ENCODE results near the gene PXDC1. TPM values are rescaled to one million over a fixed set of nuclear protein-coding genes. Genes with fewer than 3 reads are reported as not detected.

Gene PXDC1
- total and polyA plus RNA-seq, 2 experiments from 2014 or later = 1.2 to 1.8 TPM

- TF ChIP-seq ZNF462 (CRISPR knock-in tag; IDR thresholded peaks at IDR 0.05) (no peak), STAT1 (IDR thresholded peaks at IDR 0.05; ENCODE audit: unreplicated experiment) (no peak), ZNF114 (CRISPR knock-in tag; IDR thresholded peaks at IDR 0.05) (no peak), JUNB (IDR thresholded peaks at IDR 0.05; ENCODE audit: unreplicated experiment) (no peak)
- TF ChIP-seq, protein P1, sequence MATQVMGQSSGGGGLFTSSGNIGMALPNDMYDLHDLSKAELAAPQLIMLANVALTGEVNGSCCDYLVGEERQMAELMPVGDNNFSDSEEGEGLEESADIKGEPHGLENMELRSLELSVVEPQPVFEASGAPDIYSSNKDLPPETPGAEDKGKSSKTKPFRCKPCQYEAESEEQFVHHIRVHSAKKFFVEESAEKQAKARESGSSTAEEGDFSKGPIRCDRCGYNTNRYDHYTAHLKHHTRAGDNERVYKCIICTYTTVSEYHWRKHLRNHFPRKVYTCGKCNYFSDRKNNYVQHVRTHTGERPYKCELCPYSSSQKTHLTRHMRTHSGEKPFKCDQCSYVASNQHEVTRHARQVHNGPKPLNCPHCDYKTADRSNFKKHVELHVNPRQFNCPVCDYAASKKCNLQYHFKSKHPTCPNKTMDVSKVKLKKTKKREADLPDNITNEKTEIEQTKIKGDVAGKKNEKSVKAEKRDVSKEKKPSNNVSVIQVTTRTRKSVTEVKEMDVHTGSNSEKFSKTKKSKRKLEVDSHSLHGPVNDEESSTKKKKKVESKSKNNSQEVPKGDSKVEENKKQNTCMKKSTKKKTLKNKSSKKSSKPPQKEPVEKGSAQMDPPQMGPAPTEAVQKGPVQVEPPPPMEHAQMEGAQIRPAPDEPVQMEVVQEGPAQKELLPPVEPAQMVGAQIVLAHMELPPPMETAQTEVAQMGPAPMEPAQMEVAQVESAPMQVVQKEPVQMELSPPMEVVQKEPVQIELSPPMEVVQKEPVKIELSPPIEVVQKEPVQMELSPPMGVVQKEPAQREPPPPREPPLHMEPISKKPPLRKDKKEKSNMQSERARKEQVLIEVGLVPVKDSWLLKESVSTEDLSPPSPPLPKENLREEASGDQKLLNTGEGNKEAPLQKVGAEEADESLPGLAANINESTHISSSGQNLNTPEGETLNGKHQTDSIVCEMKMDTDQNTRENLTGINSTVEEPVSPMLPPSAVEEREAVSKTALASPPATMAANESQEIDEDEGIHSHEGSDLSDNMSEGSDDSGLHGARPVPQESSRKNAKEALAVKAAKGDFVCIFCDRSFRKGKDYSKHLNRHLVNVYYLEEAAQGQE (IDR thresholded peaks at IDR 0.05; ENCODE audit: unreplicated experiment) = no peak
- TF ChIP-seq, protein P2, sequence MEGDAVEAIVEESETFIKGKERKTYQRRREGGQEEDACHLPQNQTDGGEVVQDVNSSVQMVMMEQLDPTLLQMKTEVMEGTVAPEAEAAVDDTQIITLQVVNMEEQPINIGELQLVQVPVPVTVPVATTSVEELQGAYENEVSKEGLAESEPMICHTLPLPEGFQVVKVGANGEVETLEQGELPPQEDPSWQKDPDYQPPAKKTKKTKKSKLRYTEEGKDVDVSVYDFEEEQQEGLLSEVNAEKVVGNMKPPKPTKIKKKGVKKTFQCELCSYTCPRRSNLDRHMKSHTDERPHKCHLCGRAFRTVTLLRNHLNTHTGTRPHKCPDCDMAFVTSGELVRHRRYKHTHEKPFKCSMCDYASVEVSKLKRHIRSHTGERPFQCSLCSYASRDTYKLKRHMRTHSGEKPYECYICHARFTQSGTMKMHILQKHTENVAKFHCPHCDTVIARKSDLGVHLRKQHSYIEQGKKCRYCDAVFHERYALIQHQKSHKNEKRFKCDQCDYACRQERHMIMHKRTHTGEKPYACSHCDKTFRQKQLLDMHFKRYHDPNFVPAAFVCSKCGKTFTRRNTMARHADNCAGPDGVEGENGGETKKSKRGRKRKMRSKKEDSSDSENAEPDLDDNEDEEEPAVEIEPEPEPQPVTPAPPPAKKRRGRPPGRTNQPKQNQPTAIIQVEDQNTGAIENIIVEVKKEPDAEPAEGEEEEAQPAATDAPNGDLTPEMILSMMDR (conservative IDR thresholded peaks at IDR 0.05; ENCODE audit: low read depth in 2 of 2) = no peak
Measured at GRCh38 chr6:3766214-3766613, 14.7 kb upstream of the PXDC1 start (continued).
